OCI-LY3 (cell line): ENCODE measurements around the gene TFR2.

Experiments
- H2AFZ ChIP-seq: fragments of 200-600, 300-600 bp; shearing (Covaris generic); 2 replicates; pipeline ENCODE4 v1.6.0; 2014; ENCODE audit warnings: antibody characterized with exemption, low read depth, low read length
- H3K27ac ChIP-seq: fragments of 200-600, 300-600 bp; sonication (generic); 2 replicates; pipeline ENCODE4 v1.5.1; 2014; ENCODE audit warnings: mild to moderate bottlenecking, low read length, moderate library complexity, mixed read lengths
- H3K27me3 ChIP-seq: fragments of 200-600, 300-600 bp; sonication (generic); 2 replicates; pipeline ENCODE4 v1.6.1; 2014; ENCODE audit warnings: low read depth, low read length, mixed read lengths
- H3K36me3 ChIP-seq: fragments of 200-600, 300-600 bp; sonication (generic); replicated peaks from 2 replicates; pipeline ENCODE3; 2014; ENCODE audit warnings: low read depth, low read length, mixed read lengths
- H3K4me1 ChIP-seq: fragments of 300-600, 200-600 bp; sonication (generic); 2 replicates; pipeline ENCODE4 v1.6.1; 2014; ENCODE audit warnings: low read length, mixed read lengths
- H3K4me2 ChIP-seq: fragments of 200-600, 300-600 bp; sonication (generic); 2 replicates; pipeline ENCODE4 v1.6.1; 2014; ENCODE audit warnings: low read length, mixed read lengths
- H3K4me3 ChIP-seq: fragments of 300-600, 200-600 bp; sonication (generic); 2 replicates; pipeline ENCODE4 v1.5.1; 2014; ENCODE audit warnings: antibody characterized with exemption, mild to moderate bottlenecking, low read length, moderate library complexity
- H3K79me2 ChIP-seq: fragments of 300-600, 200-600 bp; shearing (Covaris generic); 2 replicates; pipeline ENCODE4 v1.6.1; 2014; ENCODE audit warnings: mild to moderate bottlenecking, low read length, mixed read lengths
- H3K9ac ChIP-seq: fragments of 300-600, 200-600 bp; shearing (Covaris generic); 2 replicates; pipeline ENCODE4 v1.6.0; 2014; ENCODE audit warnings: mild to moderate bottlenecking, low read length, moderate library complexity
- H3K9me3 ChIP-seq: fragments of 200-600, 300-600 bp; shearing (Covaris generic); 2 replicates; pipeline ENCODE4 v1.6.1; 2014; ENCODE audit warnings: low read length, mixed read lengths; ENCODE audit not compliant: insufficient read depth
- H4K20me1 ChIP-seq: fragments of 200-600, 300-600 bp; sonication (generic); 2 replicates; pipeline ENCODE4 v1.6.1; 2016; ENCODE audit warnings: low read length, mixed read lengths; ENCODE audit not compliant: insufficient read depth
- CTCF ChIP-seq: fragments of 200-600, 300-600 bp; sonication (generic); IDR thresholded peaks from 2 replicates; pipeline ENCODE4 v1.5.1; 2014; ENCODE audit warnings: antibody characterized with exemption, low read length, low read depth
- EZH2phosphoT487 ChIP-seq: fragments of 200-600 bp; shearing (Covaris generic); IDR thresholded peaks from 2 replicates; pipeline ENCODE4 v1.6.1; 2018; ENCODE audit warnings: antibody characterized with exemption, mixed run types, low read depth

The TFR2 gene

GRCh38 chr7:100679927-100680575 is 38.7 kb upstream of the TFR2 start:
- no peak overlapping the region for H3K9ac ChIP-seq
- H4K20me1 ChIP-seq, result peaks cover 14% of the 10 kb centered on the region; the same call in 1 of the 2 replicates
- no peak overlapping the region for H3K4me3 ChIP-seq
- no peak overlapping the region for H3K4me2 ChIP-seq
- H3K27ac ChIP-seq, result no peak overlapping the region
- H2AFZ ChIP-seq, result no peak overlapping the region
- no peaks in the 10 kb centered on the region for H3K27me3 ChIP-seq
- TF ChIP-seq CTCF (no peak), EZH2phosphoT487 (no peak)
- no peaks in the 10 kb centered on the region for H3K4me1 ChIP-seq
- H3K36me3 ChIP-seq, result peaks cover 36% of the 10 kb centered on the region
- H3K79me2 ChIP-seq, result peaks cover 12% of the 10 kb centered on the region; the same call in 1 of the 2 replicates
- H3K9me3 ChIP-seq, result no peaks in the 10 kb centered on the region

GRCh38 chr7:100679129-100679926 is 38.0 kb upstream of the TFR2 start:
- peaks cover 14% of the 10 kb centered on the region; the same call in 1 of the 2 replicates for H4K20me1 ChIP-seq
- no peaks in the 10 kb centered on the region for H3K9me3 ChIP-seq
- H3K4me1 ChIP-seq, result no peaks in the 10 kb centered on the region
- H3K27me3 ChIP-seq, result no peaks in the 10 kb centered on the region
- H3K27ac ChIP-seq, result no peak overlapping the region
- H3K4me3 ChIP-seq, result no peak overlapping the region
- H2AFZ ChIP-seq, result no peak overlapping the region
- H3K36me3 ChIP-seq, result peaks cover 32% of the 10 kb centered on the region
- H3K4me2 ChIP-seq, result no peak overlapping the region
- TF ChIP-seq EZH2phosphoT487, result no peak
- TF ChIP-seq CTCF, result no peak
- H3K9ac ChIP-seq, result no peak overlapping the region
- H3K79me2 ChIP-seq, result peaks cover 20% of the 10 kb centered on the region

GRCh38 chr7:100678291-100678984 is 37.1 kb upstream of the TFR2 start:
- Histone ChIP-seq H3K4me1 (no peaks in the 10 kb centered on the region), H2AFZ (no peak overlapping the region), H3K27ac (no peak overlapping the region), H3K27me3 (no peaks in the 10 kb centered on the region), H3K9ac (no peak overlapping the region), H3K9me3 (no peaks in the 10 kb centered on the region), H3K4me2 (no peak overlapping the region), H3K36me3 (peaks cover 28% of the 10 kb centered on the region), H3K4me3 (no peak overlapping the region), H4K20me1 (peaks cover 14% of the 10 kb centered on the region; the same call in 1 of the 2 replicates), H3K79me2 (peaks cover 27% of the 10 kb centered on the region)
- no peak for TF ChIP-seq EZH2phosphoT487

GRCh38 chr7:100677308-100678267 is 36.2 kb upstream of the TFR2 start:
- Histone ChIP-seq H3K4me1 (no peaks in the 10 kb centered on the region), H3K4me2 (no peak overlapping the region), H2AFZ (no peak overlapping the region), H4K20me1 (peaks cover 14% of the 10 kb centered on the region; the same call in 1 of the 2 replicates), H3K9ac (no peak overlapping the region), H3K9me3 (no peaks in the 10 kb centered on the region), H3K4me3 (no peak overlapping the region), H3K27ac (no peak overlapping the region), H3K36me3 (peaks cover 22% of the 10 kb centered on the region), H3K79me2 (peaks cover 27% of the 10 kb centered on the region), H3K27me3 (no peaks in the 10 kb centered on the region)
- TF ChIP-seq CTCF (no peak), EZH2phosphoT487 (no peak)
